ENCODE data around the gene VIT. TPM values are rescaled to one million over a fixed set of nuclear protein-coding genes. Genes with fewer than 3 reads are reported as not detected.

The VIT gene
- total and polyA plus RNA-seq, 4 donors = 0.07 to 0.17 (median 0.09) TPM; not detected in 1

DNA sequence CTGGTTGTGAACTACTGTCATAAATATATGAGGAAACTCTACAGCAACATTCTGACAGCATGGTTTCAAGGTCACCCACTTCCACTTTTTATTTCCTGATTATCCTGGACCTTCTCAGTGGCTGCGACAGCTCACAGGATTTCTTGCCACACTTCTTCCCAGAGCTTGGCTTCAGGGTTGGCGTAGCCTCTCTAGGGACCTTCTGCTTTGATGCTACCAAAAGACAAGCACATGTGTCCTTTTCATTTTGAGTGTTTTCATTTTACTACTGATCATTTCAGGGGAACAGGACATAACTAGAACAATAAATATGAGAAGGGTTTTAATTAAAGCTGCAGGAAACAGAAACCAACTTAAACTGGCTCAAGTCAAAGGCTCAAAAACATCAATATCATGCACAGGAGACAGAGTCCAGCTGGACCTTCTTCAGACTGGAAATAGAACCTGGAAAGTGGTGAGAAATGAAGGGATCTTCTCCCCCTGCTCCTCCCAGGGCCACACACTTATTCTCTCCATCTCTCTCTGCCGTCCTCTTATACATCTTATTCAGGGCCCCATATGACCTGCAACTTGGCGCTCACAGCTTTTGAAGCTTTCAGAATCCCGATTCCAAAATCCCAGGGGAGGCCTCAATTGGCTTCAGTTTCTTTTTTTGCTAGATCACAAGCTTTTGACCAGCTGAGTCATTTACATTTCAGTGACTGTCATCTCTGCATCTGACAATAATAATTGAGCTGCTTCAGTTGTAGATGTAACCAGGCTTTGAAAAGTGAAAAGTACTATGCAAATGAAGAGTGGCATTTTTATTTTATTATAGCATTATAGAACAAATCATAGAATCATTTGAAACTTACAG is 9.7 kb downstream of the VIT start:
- Histone ChIP-seq H3K9ac (ENCODE audit: low read depth in 1 of 2, low read length in 2 of 2) (no peak overlapping the region), H3K27me3 (ENCODE audit: control insufficient read depth in 4 of 4, insufficient read depth in 4 of 4, low read length in 3 of 4) (peaks cover 0 to 5% (median 0%) of the 10 kb centered on the region in 4 donors), H3K36me3 (ENCODE audit: control insufficient read depth in 4 of 4, insufficient read depth in 3 of 4, low read depth in 1 of 4, low read length in 3 of 4) (no peaks in the 10 kb centered on the region), H3K4me1 (ENCODE audit: control insufficient read depth in 4 of 4, insufficient read depth in 4 of 4, low read length in 3 of 4) (peaks cover 0 to 1% (median 0%) of the 10 kb centered on the region in 4 donors), H3K4me3 (ENCODE audit: low read depth in 1 of 3, low read length in 3 of 3) (no peak overlapping the region), H3K9me3 (ENCODE audit: control insufficient read depth in 4 of 4, low read length in 3 of 4) (peaks cover 0 to 9% (median 0%) of the 10 kb centered on the region in 4 donors), H3K27ac (ENCODE audit: low read depth in 1 of 2, low read length in 2 of 2) (no peak overlapping the region)
- no peak for DNase-seq (ENCODE audit: low spot score)
- TF ChIP-seq, protein P1, sequence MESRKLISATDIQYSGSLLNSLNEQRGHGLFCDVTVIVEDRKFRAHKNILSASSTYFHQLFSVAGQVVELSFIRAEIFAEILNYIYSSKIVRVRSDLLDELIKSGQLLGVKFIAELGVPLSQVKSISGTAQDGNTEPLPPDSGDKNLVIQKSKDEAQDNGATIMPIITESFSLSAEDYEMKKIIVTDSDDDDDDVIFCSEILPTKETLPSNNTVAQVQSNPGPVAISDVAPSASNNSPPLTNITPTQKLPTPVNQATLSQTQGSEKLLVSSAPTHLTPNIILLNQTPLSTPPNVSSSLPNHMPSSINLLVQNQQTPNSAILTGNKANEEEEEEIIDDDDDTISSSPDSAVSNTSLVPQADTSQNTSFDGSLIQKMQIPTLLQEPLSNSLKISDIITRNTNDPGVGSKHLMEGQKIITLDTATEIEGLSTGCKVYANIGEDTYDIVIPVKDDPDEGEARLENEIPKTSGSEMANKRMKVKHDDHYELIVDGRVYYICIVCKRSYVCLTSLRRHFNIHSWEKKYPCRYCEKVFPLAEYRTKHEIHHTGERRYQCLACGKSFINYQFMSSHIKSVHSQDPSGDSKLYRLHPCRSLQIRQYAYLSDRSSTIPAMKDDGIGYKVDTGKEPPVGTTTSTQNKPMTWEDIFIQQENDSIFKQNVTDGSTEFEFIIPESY (IDR thresholded peaks at IDR 0.05) = no peak
- TF ChIP-seq, protein P2, sequence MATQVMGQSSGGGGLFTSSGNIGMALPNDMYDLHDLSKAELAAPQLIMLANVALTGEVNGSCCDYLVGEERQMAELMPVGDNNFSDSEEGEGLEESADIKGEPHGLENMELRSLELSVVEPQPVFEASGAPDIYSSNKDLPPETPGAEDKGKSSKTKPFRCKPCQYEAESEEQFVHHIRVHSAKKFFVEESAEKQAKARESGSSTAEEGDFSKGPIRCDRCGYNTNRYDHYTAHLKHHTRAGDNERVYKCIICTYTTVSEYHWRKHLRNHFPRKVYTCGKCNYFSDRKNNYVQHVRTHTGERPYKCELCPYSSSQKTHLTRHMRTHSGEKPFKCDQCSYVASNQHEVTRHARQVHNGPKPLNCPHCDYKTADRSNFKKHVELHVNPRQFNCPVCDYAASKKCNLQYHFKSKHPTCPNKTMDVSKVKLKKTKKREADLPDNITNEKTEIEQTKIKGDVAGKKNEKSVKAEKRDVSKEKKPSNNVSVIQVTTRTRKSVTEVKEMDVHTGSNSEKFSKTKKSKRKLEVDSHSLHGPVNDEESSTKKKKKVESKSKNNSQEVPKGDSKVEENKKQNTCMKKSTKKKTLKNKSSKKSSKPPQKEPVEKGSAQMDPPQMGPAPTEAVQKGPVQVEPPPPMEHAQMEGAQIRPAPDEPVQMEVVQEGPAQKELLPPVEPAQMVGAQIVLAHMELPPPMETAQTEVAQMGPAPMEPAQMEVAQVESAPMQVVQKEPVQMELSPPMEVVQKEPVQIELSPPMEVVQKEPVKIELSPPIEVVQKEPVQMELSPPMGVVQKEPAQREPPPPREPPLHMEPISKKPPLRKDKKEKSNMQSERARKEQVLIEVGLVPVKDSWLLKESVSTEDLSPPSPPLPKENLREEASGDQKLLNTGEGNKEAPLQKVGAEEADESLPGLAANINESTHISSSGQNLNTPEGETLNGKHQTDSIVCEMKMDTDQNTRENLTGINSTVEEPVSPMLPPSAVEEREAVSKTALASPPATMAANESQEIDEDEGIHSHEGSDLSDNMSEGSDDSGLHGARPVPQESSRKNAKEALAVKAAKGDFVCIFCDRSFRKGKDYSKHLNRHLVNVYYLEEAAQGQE (IDR thresholded peaks at IDR 0.05) = no peak
- TF ChIP-seq, protein P3, sequence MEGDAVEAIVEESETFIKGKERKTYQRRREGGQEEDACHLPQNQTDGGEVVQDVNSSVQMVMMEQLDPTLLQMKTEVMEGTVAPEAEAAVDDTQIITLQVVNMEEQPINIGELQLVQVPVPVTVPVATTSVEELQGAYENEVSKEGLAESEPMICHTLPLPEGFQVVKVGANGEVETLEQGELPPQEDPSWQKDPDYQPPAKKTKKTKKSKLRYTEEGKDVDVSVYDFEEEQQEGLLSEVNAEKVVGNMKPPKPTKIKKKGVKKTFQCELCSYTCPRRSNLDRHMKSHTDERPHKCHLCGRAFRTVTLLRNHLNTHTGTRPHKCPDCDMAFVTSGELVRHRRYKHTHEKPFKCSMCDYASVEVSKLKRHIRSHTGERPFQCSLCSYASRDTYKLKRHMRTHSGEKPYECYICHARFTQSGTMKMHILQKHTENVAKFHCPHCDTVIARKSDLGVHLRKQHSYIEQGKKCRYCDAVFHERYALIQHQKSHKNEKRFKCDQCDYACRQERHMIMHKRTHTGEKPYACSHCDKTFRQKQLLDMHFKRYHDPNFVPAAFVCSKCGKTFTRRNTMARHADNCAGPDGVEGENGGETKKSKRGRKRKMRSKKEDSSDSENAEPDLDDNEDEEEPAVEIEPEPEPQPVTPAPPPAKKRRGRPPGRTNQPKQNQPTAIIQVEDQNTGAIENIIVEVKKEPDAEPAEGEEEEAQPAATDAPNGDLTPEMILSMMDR (IDR thresholded peaks at IDR 0.05; ENCODE audit: low read depth, low read length, missing input control) = no peak
- no peak for TF ChIP-seq HNF4G (IDR thresholded peaks at IDR 0.05)
- 81% methylated on average over 5 of the region's 5 CpGs for WGBS

DNA sequence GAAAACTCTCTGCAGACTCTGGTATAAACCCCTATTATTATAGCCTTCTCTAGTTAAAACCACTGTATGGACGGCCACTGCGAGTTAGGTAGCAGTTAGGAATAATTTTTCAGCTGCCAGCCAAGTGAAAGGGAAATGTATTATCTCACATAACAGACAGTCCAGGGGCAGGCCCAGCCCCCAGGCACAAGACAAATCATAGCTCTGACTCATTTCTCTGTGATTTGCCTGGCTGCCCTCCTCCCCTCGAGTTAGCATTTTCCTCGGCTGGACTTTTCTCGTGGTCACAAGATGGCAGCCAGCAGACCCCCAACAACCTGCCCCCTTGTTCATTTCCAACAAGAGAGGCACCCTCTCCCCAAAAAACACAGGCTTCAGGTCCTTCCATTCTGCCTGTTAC is 10.5 kb downstream of the VIT start:
- TF ChIP-seq HNF4A (conservative IDR thresholded peaks at IDR 0.05) (no peak), HNF4G (IDR thresholded peaks at IDR 0.05) (no peak), TAF1 (conservative IDR thresholded peaks at IDR 0.05) (no peak), SP1 (IDR thresholded peaks at IDR 0.05) (no peak), YY1 (IDR thresholded peaks at IDR 0.05) (no peak), RAD21 (IDR thresholded peaks at IDR 0.05) (no peak), EGR1 (IDR thresholded peaks at IDR 0.05; ENCODE audit: low read depth in 2 of 2) (no peak), NR2F2 (IDR thresholded peaks at IDR 0.05) (no peak), RXRA (IDR thresholded peaks at IDR 0.05) (no peak), JUND (IDR thresholded peaks at IDR 0.05) (no peak), GABPA (IDR thresholded peaks at IDR 0.05 in 1 of 2, conservative IDR thresholded peaks at IDR 0.05 in 1 of 2) (no peak), FOXA1 (IDR thresholded peaks at IDR 0.05) (no peak)
- TF ChIP-seq, protein P3 (IDR thresholded peaks at IDR 0.05; ENCODE audit: low read depth, low read length, missing input control) = no peak
- TF ChIP-seq, protein P1 (IDR thresholded peaks at IDR 0.05) = no peak
- TF ChIP-seq, protein P4, sequence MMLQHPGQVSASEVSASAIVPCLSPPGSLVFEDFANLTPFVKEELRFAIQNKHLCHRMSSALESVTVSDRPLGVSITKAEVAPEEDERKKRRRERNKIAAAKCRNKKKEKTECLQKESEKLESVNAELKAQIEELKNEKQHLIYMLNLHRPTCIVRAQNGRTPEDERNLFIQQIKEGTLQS (IDR thresholded peaks at IDR 0.05) = no peak
- DNase-seq (ENCODE audit: low spot score) = no peak
- Histone ChIP-seq H3K4me3 (ENCODE audit: low read depth in 1 of 3, low read length in 3 of 3) (no peak overlapping the region), H3K36me3 (ENCODE audit: control insufficient read depth in 4 of 4, insufficient read depth in 3 of 4, low read depth in 1 of 4, low read length in 3 of 4) (no peaks in the 10 kb centered on the region), H3K27ac (ENCODE audit: low read depth in 1 of 2, low read length in 2 of 2) (no peak overlapping the region), H3K27me3 (ENCODE audit: control insufficient read depth in 4 of 4, insufficient read depth in 4 of 4, low read length in 3 of 4) (peaks cover 0 to 6% (median 0%) of the 10 kb centered on the region in 4 donors), H3K9me3 (ENCODE audit: control insufficient read depth in 4 of 4, low read length in 3 of 4) (peaks cover 0 to 10% (median 0%) of the 10 kb centered on the region in 4 donors), H3K4me1 (ENCODE audit: control insufficient read depth in 4 of 4, insufficient read depth in 4 of 4, low read length in 3 of 4) (peaks cover 0 to 1% (median 0%) of the 10 kb centered on the region in 4 donors), H3K9ac (ENCODE audit: low read depth in 1 of 2, low read length in 2 of 2) (no peak overlapping the region)
- 74% methylated on average over 5 of the region's 5 CpGs for WGBS

Measured in liver (tissue), 9 donors.